C4-2B (cell line): ENCODE results near the gene SHMT1.

ENCODE experiments used
- CTCF ChIP-seq: fragments of 450-650 bp; conservative IDR thresholded peaks from 2 replicates; pipeline ENCODE4 v1.5.1; 2017; ENCODE audit warnings: mild to moderate bottlenecking
- ZFX ChIP-seq: fragments of 450-650 bp; IDR thresholded peaks from 2 replicates; pipeline ENCODE4 v1.6.1; 2017

- TF ChIP-seq CTCF, result no peak
- no peak for TF ChIP-seq ZFX
Observed at GRCh38 chr17:18278867-18279266, 84.5 kb downstream of the SHMT1 start.
